WI38 (cell line): ENCODE results near the gene PRODH.
"Not testable (repeated sequence)": the region's sequence is repeated elsewhere in the genome, so short reads cannot be mapped to it uniquely, and the experiment has no call there.

Experiments
- H3K4me3 ChIP-seq: 2 replicates; pipeline ENCODE4 v1.5.1; 2011; ENCODE audit warnings: low read depth, mild to moderate bottlenecking, control low read depth, low read length
- CTCF ChIP-seq: IDR thresholded peaks from 2 replicates; pipeline ENCODE4 v1.5.1; 2012; ENCODE audit warnings: low read depth, mild to moderate bottlenecking, control low read depth, low read length

Gene PRODH

GRCh38 chr22:18955696-18956095, 19.6 kb upstream of the PRODH start:
- H3K4me3 ChIP-seq: no peak overlapping the region
- no peak for TF ChIP-seq CTCF

DNA sequence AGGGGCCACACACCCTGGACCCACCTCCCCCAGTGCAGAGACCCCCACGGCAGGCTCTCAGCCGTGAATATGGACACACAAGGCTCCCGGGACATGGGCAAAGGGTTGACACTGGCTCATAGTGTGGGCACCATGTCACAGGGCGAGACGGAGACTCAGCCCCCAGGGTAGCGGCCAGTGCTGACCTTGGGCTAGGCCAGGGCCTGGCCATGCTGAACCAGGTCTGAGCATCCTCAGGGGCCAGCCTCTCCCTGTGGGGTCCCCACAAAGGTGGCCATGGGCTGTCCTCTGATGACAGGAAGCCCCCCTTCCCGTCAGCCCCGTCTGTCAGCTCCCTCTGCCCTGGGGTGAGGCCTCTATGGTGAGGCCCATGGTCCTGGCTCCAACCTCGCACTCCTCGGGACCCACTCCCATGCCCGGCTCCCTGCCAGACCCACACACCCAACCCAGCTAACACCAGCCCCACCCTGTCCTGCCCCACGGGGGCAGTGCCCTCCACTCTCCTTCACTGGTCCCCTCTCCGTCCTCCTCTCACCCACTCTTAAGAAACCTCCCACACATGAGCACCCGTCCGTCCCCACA, 19.0 kb upstream of the PRODH start:
- no peak for TF ChIP-seq CTCF
- H3K4me3 ChIP-seq: no peak overlapping the region

GRCh38 chr22:18954303-18954989, 18.4 kb upstream of the PRODH start:
- H3K4me3 ChIP-seq: not testable (repeated sequence)
- TF ChIP-seq CTCF: peak; percentile 87

DNA sequence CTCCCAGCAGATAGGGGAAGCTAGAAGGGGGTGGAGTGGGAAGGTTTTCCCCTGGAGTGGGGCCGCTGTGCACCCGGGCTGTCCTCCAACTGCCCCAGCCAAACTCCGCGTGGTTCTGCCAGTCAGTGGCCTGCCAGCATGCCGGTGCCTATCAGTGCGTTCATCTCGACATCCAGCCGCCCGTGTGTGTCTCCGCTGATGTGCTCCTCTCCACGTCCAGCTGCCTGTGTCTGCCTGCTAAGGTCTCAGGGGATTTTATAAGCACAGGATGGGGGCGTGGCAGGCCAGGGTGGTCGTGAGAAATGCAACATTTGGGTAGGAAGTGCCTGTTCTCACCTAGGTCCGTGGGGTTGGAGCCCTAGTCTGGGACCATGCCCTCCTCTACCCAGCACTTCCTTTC, 17.0 kb upstream of the PRODH start:
- not testable (repeated sequence) for H3K4me3 ChIP-seq

GRCh38 chr22:18952022-18952421, 15.9 kb upstream of the PRODH start:
- no peak overlapping the region for H3K4me3 ChIP-seq
- no peak for TF ChIP-seq CTCF

DNA sequence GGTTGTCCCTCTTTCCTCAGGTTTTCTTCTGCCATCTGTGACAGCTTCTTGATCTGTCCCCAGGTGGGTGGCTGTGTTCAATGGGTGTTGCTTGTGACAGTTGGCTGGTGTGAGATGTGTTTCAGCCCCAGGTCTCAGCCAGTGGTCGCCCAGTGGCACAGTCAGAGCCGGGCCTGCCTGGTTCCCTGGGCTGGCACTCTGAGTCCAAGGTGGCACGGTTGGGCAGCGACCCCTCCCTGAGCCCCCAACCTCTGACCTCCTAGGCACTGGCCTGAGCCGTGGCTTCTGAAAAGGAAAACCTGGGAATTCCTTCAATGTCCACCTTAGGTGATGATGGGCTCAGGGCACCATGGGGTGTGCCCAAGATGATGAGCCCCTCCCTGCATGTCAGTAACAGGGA, 14.0 kb upstream of the PRODH start:
- no peak overlapping the region for H3K4me3 ChIP-seq
- TF ChIP-seq CTCF: no peak

DNA sequence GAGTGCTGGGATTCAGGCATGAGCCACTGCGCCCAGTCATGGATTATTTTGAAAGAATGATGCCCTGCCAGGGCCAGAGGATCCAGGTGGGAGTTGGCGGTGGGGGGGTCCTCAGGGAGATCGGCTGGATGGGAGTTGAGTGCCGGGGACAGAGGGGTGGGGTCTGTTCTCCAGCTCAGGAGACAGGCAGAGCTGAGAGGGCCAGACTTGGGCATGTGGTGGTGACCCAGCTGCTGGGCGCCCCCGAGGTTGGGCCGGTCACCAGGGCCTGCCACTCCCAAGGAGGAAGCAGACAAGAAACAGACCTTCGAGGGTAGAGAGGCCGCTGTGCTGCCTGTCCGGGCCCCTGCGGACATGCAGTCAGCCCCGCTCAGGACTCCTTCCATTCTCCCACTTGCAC, 11.8 kb upstream of the PRODH start:
- no peak for TF ChIP-seq CTCF

GRCh38 chr22:18947105-18947504, 11.0 kb upstream of the PRODH start:
- H3K4me3 ChIP-seq: not testable (repeated sequence)

More for the DNA sequence above, 11.8 kb upstream of the PRODH start:
- no peak overlapping the region for H3K4me3 ChIP-seq

- not testable (repeated sequence) for H3K4me3 ChIP-seq
Observed at GRCh38 chr22:18938691-18939090, 2.6 kb upstream of the PRODH start.

DNA sequence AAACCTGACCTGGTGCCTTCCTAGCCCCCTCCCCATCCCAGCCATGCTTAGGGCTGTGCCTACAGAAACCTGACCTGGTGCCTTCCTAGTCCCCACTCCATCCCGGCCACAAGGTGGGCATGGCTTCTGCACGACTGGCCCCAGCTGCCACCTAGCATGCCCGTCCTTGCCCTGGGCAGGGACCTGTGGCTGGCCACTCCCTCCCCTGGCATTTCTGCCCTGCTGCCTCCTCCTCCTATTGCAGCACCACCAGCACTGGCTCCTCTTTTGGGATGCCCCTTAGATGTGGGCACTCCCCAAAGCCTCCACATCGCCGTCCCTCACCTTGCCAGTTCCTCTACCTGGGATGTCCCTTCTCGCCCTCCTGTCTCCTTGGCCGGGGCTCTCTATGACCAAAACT, 1.4 kb downstream of the PRODH start:
- not testable (repeated sequence) for H3K4me3 ChIP-seq
